Panc1 (cell line): ENCODE data around the gene CMIP. TPM values are rescaled to one million over a fixed set of nuclear protein-coding genes. Genes with fewer than 3 reads are reported as not detected.

ENCODE experiments used
- ATAC-seq: fragments of 200-7000 bp; cut with Tn5 transposase; 2 replicates; pipeline ENCODE4 v1.9.1; 2020; ENCODE audit warnings: mild to moderate bottlenecking, moderate library complexity
- BruUV-seq: library from RNA; stranded (reverse); fragments of 400-500 nt; replicated peaks from 2 replicates; lab custom pipeline; 2021; lab: Mats Ljungman, UMichigan
- CTCF ChIA-PET: fragments of 300-600 bp; sonication (Branson Sonifier 250); formaldehyde crosslinking; loops from one replicate; lab custom pipeline; 2022; ENCODE audit warnings: antibody characterized with exemption; lab: Charles Lee
- POLR2A ChIA-PET: fragments of 300-600 bp; sonication (Branson Sonifier 250); formaldehyde crosslinking; loops from one replicate; lab custom pipeline; 2022; ENCODE audit warnings: antibody characterized with exemption; lab: Charles Lee
- DNase-seq: peaks from one replicate; pipeline ENCODE4 v3.0.0-alpha.2; 2010; ENCODE audit warnings: low read depth, low spot score
- H3K27ac ChIP-seq: 2 replicates; pipeline ENCODE4 v1.5.1; 2011; ENCODE audit warnings: mild to moderate bottlenecking, low read length, inconsistent platforms
- H3K27me3 ChIP-seq: fragments of 200-500 bp; sonication (Bioruptor generic); 2 replicates; pipeline ENCODE4 v1.6.0; 2014; ENCODE audit warnings: low read length, inconsistent platforms; ENCODE audit not compliant: control insufficient read depth, insufficient read depth
- H3K36me3 ChIP-seq: fragments of 200-500 bp; sonication (Bioruptor generic); 2 replicates; pipeline ENCODE4 v1.5.1; 2014; ENCODE audit warnings: inconsistent platforms, mild to moderate bottlenecking, low read length, moderate library complexity; ENCODE audit not compliant: control insufficient read depth, insufficient read depth
- H3K4me1 ChIP-seq: 2 replicates; pipeline ENCODE4 v1.5.1; 2011; ENCODE audit warnings: inconsistent platforms, mild to moderate bottlenecking, low read length, moderate library complexity; ENCODE audit not compliant: control insufficient read depth, insufficient read depth
- H3K4me3 ChIP-seq, 2 experiments: 2 replicates each; pipeline ENCODE4 v1.5.1; 2011 to 2012; ENCODE audit warnings: low read depth in 2 of 2, low read length in 2 of 2, mild to moderate bottlenecking in 2 of 2, inconsistent platforms in 1 of 2, moderate library complexity in 1 of 2
- H3K9me3 ChIP-seq: fragments of 200-500 bp; sonication (Bioruptor generic); 2 replicates; pipeline ENCODE4 v1.5.1; 2014; ENCODE audit warnings: low read depth, mild to moderate bottlenecking, inconsistent platforms, low read length, moderate library complexity; ENCODE audit not compliant: control insufficient read depth, insufficient read depth
- POLR2AphosphoS5 ChIP-seq: IDR thresholded peaks from 2 replicates; pipeline ENCODE4 v1.6.1; 2012; ENCODE audit warnings: mild to moderate bottlenecking, low read depth, low read length, moderate library complexity
- SIN3A ChIP-seq: IDR thresholded peaks from 2 replicates; pipeline ENCODE4 v1.6.1; 2012; ENCODE audit warnings: low read depth, mild to moderate bottlenecking, low read length, moderate library complexity, borderline replicate concordance; ENCODE audit not compliant: insufficient read depth
- TCF7L2 ChIP-seq: IDR thresholded peaks from 2 replicates; pipeline ENCODE4 v1.6.1; 2011; ENCODE audit warnings: mild to moderate bottlenecking, low read depth, low read length, inconsistent platforms
- in situ Hi-C: cut with HindIII; loops from 2 replicates; pipeline ENCODE4 v1.10.0; 2016; ENCODE audit warnings: low sequenced_read_pairs, low pct_unique_long_range_greater_than_20kb
- intact Hi-C: fragments of 100-400 bp; cut with micrococcal nuclease; formaldehyde crosslinking; loops from one replicate; pipeline ENCODE4 v1.10.0; 2022; ENCODE audit not compliant: unreplicated experiment
- total RNA-seq: library from RNA; stranded (reverse); gene quantifications from one replicate; pipeline ENCODE4 v1.2.1, GENCODE V29; 2021; ENCODE audit not compliant: unreplicated experiment
- TF ChIP-seq, protein P1 (sequence below), 2 experiments: IDR thresholded peaks; 2 replicates each; pipeline ENCODE4 v1.6.1; 2011 to 2012; ENCODE audit warnings: low read depth in 2 of 2, control low read depth in 1 of 2, low read length in 1 of 2, mild to moderate bottlenecking in 1 of 2, moderate library complexity in 1 of 2; ENCODE audit not compliant: insufficient read depth in 1 of 2
- TF ChIP-seq, protein P2 (sequence below): fragments of 450-650 bp; IDR thresholded peaks from 2 replicates; pipeline ENCODE4 v1.5.1; 2017; ENCODE audit warnings: mild to moderate bottlenecking

Gene CMIP
- total RNA-seq, 1 experiment from 2014 or later = 49.7 TPM

DNA sequence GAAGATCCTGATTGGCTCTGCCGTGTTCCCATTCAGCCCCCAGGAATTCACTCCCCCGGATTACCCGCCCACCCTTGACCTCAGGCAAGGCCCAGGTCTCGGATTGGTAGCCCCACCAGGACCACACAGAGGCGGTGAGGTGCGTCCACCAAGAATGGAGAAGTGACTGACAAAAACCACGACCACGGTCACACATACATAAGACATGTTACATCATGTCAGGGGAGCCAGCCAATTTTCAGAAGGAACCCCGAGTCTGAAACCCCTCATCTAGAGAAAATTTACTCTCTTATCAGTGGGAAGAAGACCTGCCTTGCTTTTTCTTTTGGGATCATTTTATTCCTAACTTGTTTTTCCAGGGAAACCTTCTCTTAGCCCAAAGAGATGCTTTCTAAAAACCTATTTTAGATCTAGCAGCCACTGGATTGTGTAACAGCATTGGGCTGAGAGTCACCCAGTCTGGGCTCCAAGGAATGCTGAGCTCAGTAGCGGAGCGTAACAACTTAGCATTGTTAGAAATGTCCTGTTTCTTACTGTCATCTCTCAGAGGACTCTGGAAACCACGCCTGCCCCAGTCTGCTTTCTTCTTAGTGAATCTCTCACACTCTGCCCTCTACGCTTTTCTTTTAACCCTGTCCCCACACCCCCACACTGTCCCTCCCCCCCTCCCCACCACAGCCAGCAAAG lies 164.1 kb downstream of the CMIP start:
- Histone ChIP-seq H3K27me3 (no peaks in the 10 kb centered on the region), H3K4me1 (peaks cover 7% of the 10 kb centered on the region; the same call in 1 of the 2 replicates), H3K27ac (no peak overlapping the region), H3K9me3 (no peaks in the 10 kb centered on the region), H3K36me3 (no peaks in the 10 kb centered on the region), H3K4me3 (no peak overlapping the region)
- ATAC-seq (no peak), DNase-seq (no peak)
- ChIA-PET POLR2A (no interaction called here), CTCF (no interaction called here)
- no TSS peak for BruUV-seq
- TF ChIP-seq POLR2AphosphoS5 (no peak), TCF7L2 (no peak), SIN3A (no peak)
- TF ChIP-seq, protein P1, sequence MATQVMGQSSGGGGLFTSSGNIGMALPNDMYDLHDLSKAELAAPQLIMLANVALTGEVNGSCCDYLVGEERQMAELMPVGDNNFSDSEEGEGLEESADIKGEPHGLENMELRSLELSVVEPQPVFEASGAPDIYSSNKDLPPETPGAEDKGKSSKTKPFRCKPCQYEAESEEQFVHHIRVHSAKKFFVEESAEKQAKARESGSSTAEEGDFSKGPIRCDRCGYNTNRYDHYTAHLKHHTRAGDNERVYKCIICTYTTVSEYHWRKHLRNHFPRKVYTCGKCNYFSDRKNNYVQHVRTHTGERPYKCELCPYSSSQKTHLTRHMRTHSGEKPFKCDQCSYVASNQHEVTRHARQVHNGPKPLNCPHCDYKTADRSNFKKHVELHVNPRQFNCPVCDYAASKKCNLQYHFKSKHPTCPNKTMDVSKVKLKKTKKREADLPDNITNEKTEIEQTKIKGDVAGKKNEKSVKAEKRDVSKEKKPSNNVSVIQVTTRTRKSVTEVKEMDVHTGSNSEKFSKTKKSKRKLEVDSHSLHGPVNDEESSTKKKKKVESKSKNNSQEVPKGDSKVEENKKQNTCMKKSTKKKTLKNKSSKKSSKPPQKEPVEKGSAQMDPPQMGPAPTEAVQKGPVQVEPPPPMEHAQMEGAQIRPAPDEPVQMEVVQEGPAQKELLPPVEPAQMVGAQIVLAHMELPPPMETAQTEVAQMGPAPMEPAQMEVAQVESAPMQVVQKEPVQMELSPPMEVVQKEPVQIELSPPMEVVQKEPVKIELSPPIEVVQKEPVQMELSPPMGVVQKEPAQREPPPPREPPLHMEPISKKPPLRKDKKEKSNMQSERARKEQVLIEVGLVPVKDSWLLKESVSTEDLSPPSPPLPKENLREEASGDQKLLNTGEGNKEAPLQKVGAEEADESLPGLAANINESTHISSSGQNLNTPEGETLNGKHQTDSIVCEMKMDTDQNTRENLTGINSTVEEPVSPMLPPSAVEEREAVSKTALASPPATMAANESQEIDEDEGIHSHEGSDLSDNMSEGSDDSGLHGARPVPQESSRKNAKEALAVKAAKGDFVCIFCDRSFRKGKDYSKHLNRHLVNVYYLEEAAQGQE (IDR thresholded peaks at IDR 0.05; ENCODE audit: insufficient read depth in 1 of 2, low read depth in 2 of 2, low read length in 1 of 2) = no peak
- TF ChIP-seq, protein P2, sequence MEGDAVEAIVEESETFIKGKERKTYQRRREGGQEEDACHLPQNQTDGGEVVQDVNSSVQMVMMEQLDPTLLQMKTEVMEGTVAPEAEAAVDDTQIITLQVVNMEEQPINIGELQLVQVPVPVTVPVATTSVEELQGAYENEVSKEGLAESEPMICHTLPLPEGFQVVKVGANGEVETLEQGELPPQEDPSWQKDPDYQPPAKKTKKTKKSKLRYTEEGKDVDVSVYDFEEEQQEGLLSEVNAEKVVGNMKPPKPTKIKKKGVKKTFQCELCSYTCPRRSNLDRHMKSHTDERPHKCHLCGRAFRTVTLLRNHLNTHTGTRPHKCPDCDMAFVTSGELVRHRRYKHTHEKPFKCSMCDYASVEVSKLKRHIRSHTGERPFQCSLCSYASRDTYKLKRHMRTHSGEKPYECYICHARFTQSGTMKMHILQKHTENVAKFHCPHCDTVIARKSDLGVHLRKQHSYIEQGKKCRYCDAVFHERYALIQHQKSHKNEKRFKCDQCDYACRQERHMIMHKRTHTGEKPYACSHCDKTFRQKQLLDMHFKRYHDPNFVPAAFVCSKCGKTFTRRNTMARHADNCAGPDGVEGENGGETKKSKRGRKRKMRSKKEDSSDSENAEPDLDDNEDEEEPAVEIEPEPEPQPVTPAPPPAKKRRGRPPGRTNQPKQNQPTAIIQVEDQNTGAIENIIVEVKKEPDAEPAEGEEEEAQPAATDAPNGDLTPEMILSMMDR = no peak
- in situ Hi-C loops (no loop called here), intact Hi-C loops (no loop called here)

DNA sequence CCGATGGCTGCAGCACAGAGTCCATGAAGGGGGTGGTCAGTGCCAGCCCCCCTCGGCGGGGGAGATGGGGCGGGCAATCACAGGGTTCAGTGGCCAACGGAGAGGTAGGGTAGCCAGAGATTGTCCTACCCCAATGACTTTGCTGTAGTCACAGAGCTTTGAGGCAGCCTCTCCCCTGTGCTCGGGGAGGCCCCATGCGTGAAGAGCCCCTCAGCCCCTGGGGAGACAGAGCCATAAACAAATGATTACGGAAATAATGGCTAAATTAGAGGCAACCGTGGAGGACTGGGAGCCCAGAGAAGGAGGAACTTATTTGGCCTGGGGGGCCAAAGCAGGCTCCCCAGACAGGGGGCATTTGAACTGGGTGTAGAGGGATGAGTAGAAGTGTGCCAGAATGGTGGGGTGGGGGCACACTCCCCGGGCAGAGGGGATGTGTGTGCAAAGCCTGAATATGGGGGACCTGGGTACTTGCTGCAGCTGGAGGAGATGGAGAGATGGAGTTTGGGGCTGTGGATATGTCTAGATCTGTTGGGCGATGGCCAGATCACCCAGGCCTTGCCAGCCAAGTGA lies 164.8 kb downstream of the CMIP start:
- ChIA-PET POLR2A (no interaction called here), CTCF (no interaction called here)
- intact Hi-C loops = no loop called here
- TF ChIP-seq, protein P2 = no peak
- TF ChIP-seq TCF7L2 (no peak), SIN3A (no peak), POLR2AphosphoS5 (no peak)
- TF ChIP-seq, protein P1 (IDR thresholded peaks at IDR 0.05; ENCODE audit: insufficient read depth in 1 of 2, low read depth in 2 of 2, low read length in 1 of 2) = no peak
- Histone ChIP-seq H3K27me3 (no peaks in the 10 kb centered on the region), H3K36me3 (no peaks in the 10 kb centered on the region), H3K27ac (no peak overlapping the region), H3K4me1 (peaks cover 7% of the 10 kb centered on the region; the same call in 1 of the 2 replicates), H3K9me3 (no peaks in the 10 kb centered on the region), H3K4me3 (no peak overlapping the region)
- no peak for DNase-seq
- no TSS peak for BruUV-seq
- 0 out of 2 replicates have a peak, but pooled peaks have one; percentile 17 for ATAC-seq
- in situ Hi-C loops = no loop called here
